ENCODE results near the gene CHN1. TPM values are rescaled to one million over a fixed set of nuclear protein-coding genes. Genes with fewer than 3 reads are reported as not detected.

Gene CHN1
- total RNA-seq, 1 donor from 2014 or later: 61.0 TPM

- H3K27me3 Mint-ChIP-seq (ENCODE audit: low read depth): no peaks in the 10 kb centered on the region
- no peak for TF ChIP-seq CTCF (conservative IDR thresholded peaks at IDR 0.05)
- H3K9me3 Mint-ChIP-seq: peaks cover 6% of the 10 kb centered on the region
- H3K36me3 Mint-ChIP-seq (ENCODE audit: low read depth): peaks cover 20% of the 10 kb centered on the region
- no peak overlapping the region for H3K27ac Mint-ChIP-seq (ENCODE audit: unreplicated experiment)
- no peak for DNase-seq (ENCODE audit: low read depth, low spot score)
- H3K4me1 Mint-ChIP-seq: no peaks in the 10 kb centered on the region
- H3K4me3 Mint-ChIP-seq: no peak overlapping the region
Measured at GRCh38 chr2:174897286-174897685, 107.9 kb downstream of the CHN1 start.

- peaks cover 33% of the 10 kb centered on the region for H3K36me3 Mint-ChIP-seq (ENCODE audit: low read depth)
- DNase-seq (ENCODE audit: low read depth, low spot score): no peak
- H3K27me3 Mint-ChIP-seq (ENCODE audit: low read depth): no peaks in the 10 kb centered on the region
- peak overlapping the region; percentile 27 for H3K27ac Mint-ChIP-seq (ENCODE audit: unreplicated experiment)
- peaks cover 9% of the 10 kb centered on the region for H3K4me1 Mint-ChIP-seq
- H3K4me3 Mint-ChIP-seq: no peak overlapping the region
- no peak for TF ChIP-seq CTCF (conservative IDR thresholded peaks at IDR 0.05)
- peaks cover 6% of the 10 kb centered on the region for H3K9me3 Mint-ChIP-seq
Measured at GRCh38 chr2:174893018-174893417, 112.2 kb downstream of the CHN1 start.

DNA sequence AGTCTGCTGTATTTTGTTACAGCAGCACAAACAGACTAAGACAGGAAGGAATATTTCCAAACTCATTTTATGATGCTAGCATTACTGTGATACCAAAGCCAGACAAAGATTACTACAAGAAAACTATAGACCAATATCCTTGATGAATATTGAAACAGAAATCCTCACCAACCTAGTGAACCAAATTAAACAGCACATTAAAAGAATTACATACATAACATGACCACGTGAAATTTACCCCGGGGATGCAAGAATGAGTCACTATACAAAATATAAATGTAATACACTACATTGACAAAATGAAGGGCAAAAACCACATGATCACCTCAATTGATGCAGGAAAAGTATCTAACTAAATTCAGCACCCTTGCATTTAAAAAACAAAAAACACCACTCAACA, 112.6 kb downstream of the CHN1 start:
- Mint-ChIP-seq H3K4me1 (peaks cover 9% of the 10 kb centered on the region), H3K27me3 (ENCODE audit: low read depth) (no peaks in the 10 kb centered on the region), H3K36me3 (ENCODE audit: low read depth) (peaks cover 33% of the 10 kb centered on the region), H3K4me3 (no peak overlapping the region), H3K9me3 (peaks cover 6% of the 10 kb centered on the region), H3K27ac (ENCODE audit: unreplicated experiment) (no peak overlapping the region)
- no peak for DNase-seq (ENCODE audit: low read depth, low spot score)
- TF ChIP-seq CTCF (conservative IDR thresholded peaks at IDR 0.05): no peak

GRCh38 chr2:174888646-174889271, 116.4 kb downstream of the CHN1 start:
- H3K27ac Mint-ChIP-seq (ENCODE audit: unreplicated experiment): no peak overlapping the region
- DNase-seq (ENCODE audit: low read depth, low spot score): no peak
- H3K36me3 Mint-ChIP-seq (ENCODE audit: low read depth): peaks cover 27% of the 10 kb centered on the region
- peaks cover 9% of the 10 kb centered on the region for H3K4me1 Mint-ChIP-seq
- H3K27me3 Mint-ChIP-seq (ENCODE audit: low read depth): no peaks in the 10 kb centered on the region
- no peak overlapping the region for H3K4me3 Mint-ChIP-seq
- no peak for TF ChIP-seq CTCF (conservative IDR thresholded peaks at IDR 0.05)
- H3K9me3 Mint-ChIP-seq: peaks cover 3% of the 10 kb centered on the region

- no peak for DNase-seq (ENCODE audit: low read depth, low spot score)
- H3K36me3 Mint-ChIP-seq (ENCODE audit: low read depth): peaks cover 24% of the 10 kb centered on the region
- H3K9me3 Mint-ChIP-seq: no peaks in the 10 kb centered on the region
- H3K4me1 Mint-ChIP-seq: peaks cover 13% of the 10 kb centered on the region
- H3K4me3 Mint-ChIP-seq: no peak overlapping the region
- TF ChIP-seq CTCF (conservative IDR thresholded peaks at IDR 0.05): no peak
- no peaks in the 10 kb centered on the region for H3K27me3 Mint-ChIP-seq (ENCODE audit: low read depth)
- no peak overlapping the region for H3K27ac Mint-ChIP-seq (ENCODE audit: unreplicated experiment)
Measured at GRCh38 chr2:174888146-174888545, 117.0 kb downstream of the CHN1 start.

Data from neural crest cell (in vitro differentiated cells).